ENCODE data around the gene CSRP2. TPM values are rescaled to one million over a fixed set of nuclear protein-coding genes. Genes with fewer than 3 reads are reported as not detected.

Gene CSRP2
- total and polyA plus RNA-seq, 2 of the 8 experiments (the other 6 are each of a cell fraction or from before 2014, with no cell fraction given): 149 to 227 TPM

- no peak for TF ChIP-seq POLR2AphosphoS5 (IDR thresholded peaks at IDR 0.05; ENCODE audit: low read depth, low read length)
- no peak for TF ChIP-seq SRF (IDR thresholded peaks at IDR 0.05; ENCODE audit: low read depth, low read length)
- no peak for TF ChIP-seq CHD7 (IDR thresholded peaks at IDR 0.05; ENCODE audit: insufficient replicate concordance, low read length)
- no peak for TF ChIP-seq SAP30 (IDR thresholded peaks at IDR 0.05; ENCODE audit: insufficient read depth, insufficient replicate concordance, low read length)
Observed at GRCh38 chr12:76919383-76920171, 40.8 kb upstream of the CSRP2 start (continued).

Data from H1 (cell line).